ENCODE measurements around the gene PTPN3.

DNA sequence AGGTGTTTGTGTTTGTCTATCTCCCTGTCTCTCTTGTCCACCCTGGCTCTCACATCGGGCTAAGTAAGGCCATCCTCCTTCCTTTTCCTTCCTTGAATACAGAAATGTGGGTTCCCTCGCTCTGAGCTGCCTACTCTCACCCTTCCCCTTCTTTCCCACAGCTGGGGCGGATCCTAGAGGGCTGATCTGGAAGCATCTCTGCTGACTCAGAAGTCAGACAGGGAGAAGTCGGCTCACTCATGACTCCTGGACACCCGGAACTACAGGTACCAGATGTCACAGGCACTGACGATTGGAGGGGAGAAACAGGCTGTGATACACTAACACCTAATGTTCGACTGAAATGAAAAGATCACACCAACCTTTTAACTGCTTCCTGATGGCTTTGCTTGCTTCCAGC lies 41.3 kb downstream of the PTPN3 start:
- TF ChIP-seq EP300 (IDR thresholded peaks at IDR 0.05) = no peak
- TF ChIP-seq, protein P1, sequence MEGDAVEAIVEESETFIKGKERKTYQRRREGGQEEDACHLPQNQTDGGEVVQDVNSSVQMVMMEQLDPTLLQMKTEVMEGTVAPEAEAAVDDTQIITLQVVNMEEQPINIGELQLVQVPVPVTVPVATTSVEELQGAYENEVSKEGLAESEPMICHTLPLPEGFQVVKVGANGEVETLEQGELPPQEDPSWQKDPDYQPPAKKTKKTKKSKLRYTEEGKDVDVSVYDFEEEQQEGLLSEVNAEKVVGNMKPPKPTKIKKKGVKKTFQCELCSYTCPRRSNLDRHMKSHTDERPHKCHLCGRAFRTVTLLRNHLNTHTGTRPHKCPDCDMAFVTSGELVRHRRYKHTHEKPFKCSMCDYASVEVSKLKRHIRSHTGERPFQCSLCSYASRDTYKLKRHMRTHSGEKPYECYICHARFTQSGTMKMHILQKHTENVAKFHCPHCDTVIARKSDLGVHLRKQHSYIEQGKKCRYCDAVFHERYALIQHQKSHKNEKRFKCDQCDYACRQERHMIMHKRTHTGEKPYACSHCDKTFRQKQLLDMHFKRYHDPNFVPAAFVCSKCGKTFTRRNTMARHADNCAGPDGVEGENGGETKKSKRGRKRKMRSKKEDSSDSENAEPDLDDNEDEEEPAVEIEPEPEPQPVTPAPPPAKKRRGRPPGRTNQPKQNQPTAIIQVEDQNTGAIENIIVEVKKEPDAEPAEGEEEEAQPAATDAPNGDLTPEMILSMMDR (IDR thresholded peaks at IDR 0.05) = no peak
- no peak for TF ChIP-seq POLR2A (IDR thresholded peaks at IDR 0.05)
- TF ChIP-seq POLR2AphosphoS5 (IDR thresholded peaks at IDR 0.05) = no peak
